Hepatocyte (in vitro differentiated cells): ENCODE measurements around the gene UNC5A. TPM values are rescaled to one million over a fixed set of nuclear protein-coding genes. Genes with fewer than 3 reads are reported as not detected.

Experiments used
- DNase-seq: peaks from one replicate; pipeline ENCODE4 v3.0.0-alpha.2; 2016; ENCODE audit warnings: low spot score
- H2AFZ ChIP-seq: fragments of 200-600 bp; sonication (generic); 2 replicates; pipeline ENCODE4 v1.6.0; 2016; ENCODE audit warnings: antibody characterized with exemption, mild to moderate bottlenecking
- H3K27ac ChIP-seq: fragments of 200-600 bp; sonication (generic); 2 replicates; pipeline ENCODE4 v1.5.1; 2016; ENCODE audit warnings: mild to moderate bottlenecking
- H3K27me3 ChIP-seq: fragments of 200-600 bp; sonication (generic); 2 replicates; pipeline ENCODE4 v1.6.1; 2016
- H3K36me3 ChIP-seq: fragments of 200-600 bp; sonication (generic); replicated peaks from 2 replicates; pipeline ENCODE4 v1.5.1; 2016; ENCODE audit warnings: low read depth; ENCODE audit not compliant: insufficient read depth
- H3K4me1 ChIP-seq: fragments of 200-600 bp; sonication (generic); 2 replicates; pipeline ENCODE4 v1.5.1; 2016; ENCODE audit warnings: mild to moderate bottlenecking, moderate library complexity; ENCODE audit not compliant: insufficient read depth
- H3K4me2 ChIP-seq: fragments of 200-600 bp; sonication (generic); 2 replicates; pipeline ENCODE4 v1.6.0; 2016
- H3K4me3 ChIP-seq: fragments of 200-600 bp; sonication (generic); 2 replicates; pipeline ENCODE4 v1.5.1; 2016; ENCODE audit warnings: mild to moderate bottlenecking
- H3K79me2 ChIP-seq: fragments of 200-600 bp; sonication (generic); 2 replicates; pipeline ENCODE4 v1.6.0; 2017; ENCODE audit warnings: mild to moderate bottlenecking
- H3K9me2 ChIP-seq: fragments of 200-600 bp; sonication (generic); replicated peaks from 2 replicates; pipeline ENCODE4 v1.6.0; 2017; ENCODE audit warnings: mild to moderate bottlenecking; ENCODE audit not compliant: insufficient read depth
- H3K9me3 ChIP-seq: fragments of 200-600 bp; sonication (generic); 2 replicates; pipeline ENCODE4 v1.5.1; 2016; ENCODE audit warnings: low read depth, mild to moderate bottlenecking
- H4K20me1 ChIP-seq: fragments of 200-600 bp; sonication (generic); 2 replicates; pipeline ENCODE4 v1.6.0; 2016; ENCODE audit warnings: mild to moderate bottlenecking; ENCODE audit not compliant: insufficient read depth, poor library complexity, severe bottlenecking
- EZH2 ChIP-seq: fragments of 200-600 bp; sonication (generic); IDR thresholded peaks from 2 replicates; pipeline ENCODE4 v1.6.1; 2016; ENCODE audit warnings: antibody characterized with exemption, mild to moderate bottlenecking, borderline replicate concordance
- EZH2phosphoT487 ChIP-seq: fragments of 200-600 bp; sonication (generic); IDR thresholded peaks from one replicate; pipeline ENCODE4 v1.6.1; 2018; ENCODE audit warnings: antibody characterized with exemption, mild to moderate bottlenecking, low read depth, moderate library complexity; ENCODE audit not compliant: unreplicated experiment, severe bottlenecking
- WGBS: methylation state at CpG from one replicate; pipeline ENCODE4 v1.1.6; 2016; ENCODE audit warnings: low lambda C conversion rate; ENCODE audit errors: missing lambda C conversion rate; 5-methylcytosine and 5-hydroxymethylcytosine counted together
- polyA plus RNA-seq: library from polyadenylated mRNA; unstranded; fragments of >200 nt; fragmentation: Nextera tagmentation; extraction: Ambion mirVana; gene quantifications from 2 replicates; pipeline ENCODE4 v1.2.1, GENCODE V29; 2016
- total RNA-seq: library from RNA; depleted of rRNA; stranded (reverse); fragments of >200 nt; gene quantifications from 2 replicates; pipeline ENCODE4 v1.2.3, GENCODE V29; 2014
- TF ChIP-seq, protein P1 (sequence below): fragments of 200-600 bp; sonication (generic); IDR thresholded peaks from 2 replicates; pipeline ENCODE4 v1.5.1; 2016; ENCODE audit warnings: antibody characterized with exemption, mild to moderate bottlenecking; ENCODE audit not compliant: poor library complexity

Gene UNC5A
- total and polyA plus RNA-seq, 2 experiments from 2014 or later: 0.10 to 1.1 TPM

DNA sequence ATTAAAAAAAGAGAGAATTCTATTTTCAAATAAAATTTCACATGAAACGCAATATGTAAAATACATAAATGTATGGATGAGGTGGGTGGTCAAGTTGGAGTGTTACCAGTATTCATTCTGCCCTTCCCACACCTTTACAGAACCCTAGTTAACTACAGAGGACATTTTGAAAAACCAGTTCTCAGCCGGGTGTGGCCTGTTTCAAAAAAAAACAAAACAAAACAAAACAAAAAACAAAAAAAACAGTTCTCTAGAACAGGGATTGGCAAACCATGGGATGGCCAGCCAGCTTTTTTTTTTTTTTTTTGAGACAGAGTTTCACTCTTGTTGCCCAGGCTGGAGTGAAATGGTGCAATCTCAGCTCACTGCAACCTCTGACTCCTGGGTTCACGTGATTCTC, 117.2 kb downstream of the UNC5A start:
- Histone ChIP-seq H2AFZ (no peak overlapping the region), H3K4me1 (peaks cover 7% of the 10 kb centered on the region), H3K27me3 (no peaks in the 10 kb centered on the region), H3K79me2 (no peaks in the 10 kb centered on the region), H3K9me2 (no peaks in the 10 kb centered on the region), H3K36me3 (no peaks in the 10 kb centered on the region), H3K27ac (no peak overlapping the region), H3K4me3 (no peak overlapping the region), H3K9me3 (no peaks in the 10 kb centered on the region), H4K20me1 (no peaks in the 10 kb centered on the region), H3K4me2 (no peak overlapping the region)
- no peak for DNase-seq
- 86% methylated on average over 3 of the region's 3 CpGs for WGBS
- TF ChIP-seq EZH2: no peak
- TF ChIP-seq, protein P1, sequence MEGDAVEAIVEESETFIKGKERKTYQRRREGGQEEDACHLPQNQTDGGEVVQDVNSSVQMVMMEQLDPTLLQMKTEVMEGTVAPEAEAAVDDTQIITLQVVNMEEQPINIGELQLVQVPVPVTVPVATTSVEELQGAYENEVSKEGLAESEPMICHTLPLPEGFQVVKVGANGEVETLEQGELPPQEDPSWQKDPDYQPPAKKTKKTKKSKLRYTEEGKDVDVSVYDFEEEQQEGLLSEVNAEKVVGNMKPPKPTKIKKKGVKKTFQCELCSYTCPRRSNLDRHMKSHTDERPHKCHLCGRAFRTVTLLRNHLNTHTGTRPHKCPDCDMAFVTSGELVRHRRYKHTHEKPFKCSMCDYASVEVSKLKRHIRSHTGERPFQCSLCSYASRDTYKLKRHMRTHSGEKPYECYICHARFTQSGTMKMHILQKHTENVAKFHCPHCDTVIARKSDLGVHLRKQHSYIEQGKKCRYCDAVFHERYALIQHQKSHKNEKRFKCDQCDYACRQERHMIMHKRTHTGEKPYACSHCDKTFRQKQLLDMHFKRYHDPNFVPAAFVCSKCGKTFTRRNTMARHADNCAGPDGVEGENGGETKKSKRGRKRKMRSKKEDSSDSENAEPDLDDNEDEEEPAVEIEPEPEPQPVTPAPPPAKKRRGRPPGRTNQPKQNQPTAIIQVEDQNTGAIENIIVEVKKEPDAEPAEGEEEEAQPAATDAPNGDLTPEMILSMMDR: no peak
- TF ChIP-seq EZH2phosphoT487: no peak

DNA sequence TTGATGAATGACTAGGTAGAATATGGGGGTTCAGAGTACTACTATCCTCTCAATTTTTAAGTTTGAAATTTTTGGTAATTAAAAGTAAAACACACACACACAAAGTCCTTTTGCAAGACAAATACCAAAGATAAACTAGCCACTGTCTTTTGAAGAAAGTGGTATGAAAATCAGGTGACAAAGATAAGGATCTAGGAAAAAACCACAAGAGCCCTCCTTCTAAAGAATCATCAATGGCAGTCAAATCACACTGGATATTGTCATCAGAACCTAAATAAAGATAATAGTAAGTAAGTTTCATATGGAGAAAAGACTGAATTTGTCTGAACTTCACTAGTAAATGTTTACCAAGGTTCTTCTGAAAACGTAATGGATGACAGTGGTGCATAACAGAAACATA, 119.3 kb downstream of the UNC5A start:
- Histone ChIP-seq H3K4me1 (no peaks in the 10 kb centered on the region), H2AFZ (no peak overlapping the region), H3K79me2 (no peaks in the 10 kb centered on the region), H3K9me2 (no peaks in the 10 kb centered on the region), H3K4me2 (no peak overlapping the region), H3K27ac (no peak overlapping the region), H3K36me3 (no peaks in the 10 kb centered on the region), H3K9me3 (no peaks in the 10 kb centered on the region), H3K4me3 (no peak overlapping the region), H4K20me1 (no peaks in the 10 kb centered on the region), H3K27me3 (no peaks in the 10 kb centered on the region)
- TF ChIP-seq, protein P1: no peak
- TF ChIP-seq EZH2phosphoT487: no peak
- TF ChIP-seq EZH2: no peak
- WGBS: 76% methylated on average over 1 of the region's 1 CpG
- no peak for DNase-seq

Other genes with a start within 250 kb of the UNC5A start
- 1.4 and 1.6 TPM in 2 replicates for gene GPRIN1, start 200.4 kb upstream of the UNC5A start, total RNA-seq
- 2.2 and 3.9 TPM in 2 replicates for gene GPRIN1, start 200.4 kb upstream of the UNC5A start, polyA plus RNA-seq
- gene SNCB, start 180.0 kb upstream of the UNC5A start, total RNA-seq: not detected in 2 replicates
- 0.57 TPM in 1 of 2 replicates, not detected in the other for gene SNCB, start 180.0 kb upstream of the UNC5A start, polyA plus RNA-seq
- gene EIF4E1B, start 179.9 kb upstream of the UNC5A start, total RNA-seq: not detected in 2 replicates
- not detected in 2 replicates for gene EIF4E1B, start 179.9 kb upstream of the UNC5A start, polyA plus RNA-seq
- gene TSPAN17, start 163.1 kb upstream of the UNC5A start, total RNA-seq: 33.2 and 33.4 TPM in 2 replicates
- gene TSPAN17, start 163.1 kb upstream of the UNC5A start, polyA plus RNA-seq: 27.9 TPM in 2 replicates
- gene HK3, start 88.8 kb downstream of the UNC5A start, total RNA-seq: 0.73 TPM in 1 of 2 replicates, not detected in the other
- gene HK3, start 88.8 kb downstream of the UNC5A start, polyA plus RNA-seq: not detected in 2 replicates
- gene UIMC1, start 196.2 kb downstream of the UNC5A start, total RNA-seq: 24.1 and 28.2 TPM in 2 replicates
- 12.6 and 22.3 TPM in 2 replicates for gene UIMC1, start 196.2 kb downstream of the UNC5A start, polyA plus RNA-seq
- gene ZNF346, start 212.1 kb downstream of the UNC5A start, total RNA-seq: 13.1 and 13.8 TPM in 2 replicates
- gene ZNF346, start 212.1 kb downstream of the UNC5A start, polyA plus RNA-seq: 18.0 and 21.4 TPM in 2 replicates